Stimulated activated CD4-positive, alpha-beta T cell treated with anti-CD3 and anti-CD28 coated beads, Interleukin-4, amount 100 ng/mL, for 48 hours (primary cell): ENCODE data around the gene LGR6.
"Not testable (repeated sequence)": the region's sequence is repeated elsewhere in the genome, so short reads cannot be mapped to it uniquely, and the experiment has no call there.

Experiments used
- DNase-seq, 2 donors: peaks; one replicate each; pipeline ENCODE4 v3.0.0-alpha.2; 2020; ENCODE audit warnings: low read depth in 2 of 2

Gene LGR6

GRCh38 chr1:202333861-202334260, 140.3 kb downstream of the LGR6 start:
- DNase-seq = no peak

GRCh38 chr1:202343652-202344349, 150.2 kb downstream of the LGR6 start:
- no peak for DNase-seq

- no peak for DNase-seq
Measured at GRCh38 chr1:202348005-202348508, 154.5 kb downstream of the LGR6 start.

- peak; percentile 88 to 94 for DNase-seq
Measured at GRCh38 chr1:202348509-202349205, 155.1 kb downstream of the LGR6 start, which contains the start of gene PPP1R12B. PPP1R12B (plus strand) TSS chr1:202348699; CDS start chr1:202348852, 153 bp downstream.

- no peak for DNase-seq
Measured at GRCh38 chr1:202349206-202349928, 155.8 kb downstream of the LGR6 start.

GRCh38 chr1:202351725-202352124, 158.1 kb downstream of the LGR6 start:
- DNase-seq = no peak

GRCh38 chr1:202352583-202353197, 159.1 kb downstream of the LGR6 start:
- DNase-seq = not testable (repeated sequence)

GRCh38 chr1:202355944-202356553, 162.4 kb downstream of the LGR6 start:
- no peak for DNase-seq

- no peak for DNase-seq
Measured at GRCh38 chr1:202357506-202357905, 163.9 kb downstream of the LGR6 start.

GRCh38 chr1:202361224-202361623, 167.6 kb downstream of the LGR6 start:
- DNase-seq = no peak

- no peak for DNase-seq
Measured at GRCh38 chr1:202361701-202362100, 168.1 kb downstream of the LGR6 start.

- no peak for DNase-seq
Measured at GRCh38 chr1:202362212-202362611, 168.6 kb downstream of the LGR6 start.

- DNase-seq = no peak
Measured at GRCh38 chr1:202365092-202365815, 171.7 kb downstream of the LGR6 start.

- no peak for DNase-seq
Measured at GRCh38 chr1:202367271-202367670, 173.7 kb downstream of the LGR6 start.
